CD4-positive, alpha-beta T cell (primary cell): ENCODE measurements around the gene CLCN1. TPM values are rescaled to one million over a fixed set of nuclear protein-coding genes. Genes with fewer than 3 reads are reported as not detected.

Experiments used
- ATAC-seq: fragments of 200-7000 bp; cut with Tn5 transposase; one replicate; pipeline ENCODE4 v1.10.0; 2022; ENCODE audit warnings: mild to moderate bottlenecking; ENCODE audit not compliant: poor library complexity
- CTCF ChIA-PET: fragments of 350-600 bp; sonication (Branson Sonifier 250); formaldehyde crosslinking; loops from one replicate; lab custom pipeline; 2021; ENCODE audit warnings: antibody characterized with exemption, inconsistent platforms; lab: Charles Lee
- POLR2A ChIA-PET: fragments of 350-600 bp; sonication (Branson Sonifier 250); formaldehyde crosslinking; loops from one replicate; lab custom pipeline; 2021; ENCODE audit warnings: antibody characterized with exemption, inconsistent platforms; lab: Charles Lee
- DNase-seq, 14 experiments: peaks; one replicate each; pipeline ENCODE4 v3.0.0-alpha.2; 2013 to 2020; ENCODE audit warnings: mixed read lengths in 2 of 14
- H3K27ac ChIP-seq, 2 donors: one replicate each; pipeline versions ENCODE4 v1.5.1 to v1.7.0; 2013; ENCODE audit warnings: low read length in 2 of 2, low read depth in 1 of 2, mild to moderate bottlenecking in 1 of 2
- H3K27me3 ChIP-seq, 2 experiments: 1 replicate in 1 of 2; 2 replicates in 1 of 2; pipeline versions ENCODE4 v1.6.1 to v1.7.0; 2013; ENCODE audit warnings: low read length in 2 of 2, control low read depth in 1 of 2, mild to moderate bottlenecking in 1 of 2, moderate library complexity in 1 of 2; ENCODE audit not compliant: insufficient read depth in 2 of 2, control insufficient read depth in 1 of 2
- H3K36me3 ChIP-seq: one replicate; pipeline ENCODE4 v1.6.1; 2013; ENCODE audit warnings: low read length, control low read depth; ENCODE audit not compliant: insufficient read depth
- H3K4me1 ChIP-seq: one replicate; pipeline ENCODE4 v1.6.1; 2013; ENCODE audit warnings: low read length, control low read depth; ENCODE audit not compliant: insufficient read depth
- H3K4me3 ChIP-seq: one replicate; pipeline ENCODE4 v1.5.1; 2013; ENCODE audit warnings: mild to moderate bottlenecking, low read length, moderate library complexity
- H3K9me3 ChIP-seq, 2 experiments: 1 replicate in 1 of 2; 2 replicates in 1 of 2; pipeline versions ENCODE4 v1.6.1 to v1.7.0; 2013; ENCODE audit warnings: low read length in 2 of 2, mild to moderate bottlenecking in 2 of 2, control low read depth in 1 of 2, moderate library complexity in 1 of 2; ENCODE audit not compliant: control insufficient read depth in 1 of 2, insufficient read depth in 1 of 2
- H3K27ac Mint-ChIP-seq: one replicate; pipeline ENCODE4 v1.8.0; 2020; ENCODE audit warnings: mixed read lengths
- H3K27me3 Mint-ChIP-seq: one replicate; pipeline ENCODE4 v1.8.0; 2021; ENCODE audit warnings: mixed read lengths
- H3K36me3 Mint-ChIP-seq: one replicate; pipeline ENCODE4 v1.8.0; 2021; ENCODE audit warnings: low read depth, mixed read lengths
- H3K4me1 Mint-ChIP-seq: one replicate; pipeline ENCODE4 v1.8.0; 2021; ENCODE audit warnings: low read depth, mixed read lengths
- H3K4me3 Mint-ChIP-seq: one replicate; pipeline ENCODE4 v1.8.0; 2020; ENCODE audit warnings: mild to moderate bottlenecking, mixed read lengths
- H3K9me3 Mint-ChIP-seq: one replicate; pipeline ENCODE4 v1.8.0; 2020; ENCODE audit warnings: mixed read lengths
- CTCF ChIP-seq: fragments of 200-600 bp; IDR thresholded peaks from one replicate; pipeline ENCODE4 v1.8.0; 2022; ENCODE audit warnings: antibody characterized with exemption, mild to moderate bottlenecking
- intact Hi-C, 2 experiments: fragments of 100-400 bp; cut with DNase I in 1 of 2; cut with micrococcal nuclease in 1 of 2; formaldehyde crosslinking; loops; one replicate each; pipeline versions ENCODE4 v1.15.1 to v1.9.0; 2023 to 2025; cut with DNase I, micrococcal nuclease
- total RNA-seq, 174 experiments: library from RNA in 2 of 174; stranded (reverse) in 2 of 174; gene quantifications; one replicate each; pipeline ENCODE4 v1.2.3 and lab custom pipeline; 2021 to 2026

CLCN1 gene
- total RNA-seq, 2 experiments from 2014 or later = not detected

- H3K4me1 Mint-ChIP-seq = peaks cover 7% of the 10 kb centered on the region
- Histone ChIP-seq H3K27me3 (no peaks in the 10 kb centered on the region), H3K9me3 (no peaks in the 10 kb centered on the region), H3K36me3 (no peaks in the 10 kb centered on the region), H3K27ac (no peak overlapping the region), H3K4me1 (peaks cover 3% of the 10 kb centered on the region), H3K4me3 (no peak overlapping the region)
- DNase-seq = no peak
- H3K27ac Mint-ChIP-seq = no peak overlapping the region
- intact Hi-C loops = no loop called here
- CTCF ChIA-PET = interaction anchor here (1.6 kb wide), 1 partner anchor 11 kb away, joined by 3 read pairs; no protein-coding TSS in a partner anchor
- H3K4me3 Mint-ChIP-seq = no peak overlapping the region
- no peak for ATAC-seq
- H3K27me3 Mint-ChIP-seq = no peaks in the 10 kb centered on the region
- POLR2A ChIA-PET = no interaction called here
- no peaks in the 10 kb centered on the region for H3K36me3 Mint-ChIP-seq
- no peak for TF ChIP-seq CTCF
- no peaks in the 10 kb centered on the region for H3K9me3 Mint-ChIP-seq
Measured at GRCh38 chr7:143316492-143316891, 581 bp downstream of the CLCN1 start.

GRCh38 chr7:143318661-143319060 lies 2.8 kb downstream of the CLCN1 start:
- DNase-seq (no peak), ATAC-seq (no peak)
- no peaks in the 10 kb centered on the region for H3K36me3 Mint-ChIP-seq
- Histone ChIP-seq H3K4me3 (no peak overlapping the region), H3K9me3 (no peaks in the 10 kb centered on the region), H3K36me3 (no peaks in the 10 kb centered on the region), H3K27me3 (no peaks in the 10 kb centered on the region), H3K4me1 (no peaks in the 10 kb centered on the region), H3K27ac (no peak overlapping the region)
- ChIA-PET POLR2A (no interaction called here), CTCF (no interaction called here)
- no peaks in the 10 kb centered on the region for H3K27me3 Mint-ChIP-seq
- TF ChIP-seq CTCF = no peak
- intact Hi-C loops = no loop called here
- H3K4me1 Mint-ChIP-seq = no peaks in the 10 kb centered on the region
- no peak overlapping the region for H3K27ac Mint-ChIP-seq
- no peak overlapping the region for H3K4me3 Mint-ChIP-seq
- no peaks in the 10 kb centered on the region for H3K9me3 Mint-ChIP-seq

GRCh38 chr7:143320620-143321019 lies 4.7 kb downstream of the CLCN1 start:
- H3K27me3 Mint-ChIP-seq = no peaks in the 10 kb centered on the region
- no peak for TF ChIP-seq CTCF
- Histone ChIP-seq H3K27ac (no peak overlapping the region), H3K9me3 (no peaks in the 10 kb centered on the region), H3K4me3 (no peak overlapping the region), H3K36me3 (no peaks in the 10 kb centered on the region), H3K4me1 (no peaks in the 10 kb centered on the region), H3K27me3 (no peaks in the 10 kb centered on the region)
- no peaks in the 10 kb centered on the region for H3K36me3 Mint-ChIP-seq
- ChIA-PET CTCF (no interaction called here), POLR2A (no interaction called here)
- intact Hi-C loops = no loop called here
- ATAC-seq = no peak
- peaks cover 7% of the 10 kb centered on the region for H3K4me1 Mint-ChIP-seq
- H3K4me3 Mint-ChIP-seq = no peak overlapping the region
- DNase-seq = no peak
- no peaks in the 10 kb centered on the region for H3K9me3 Mint-ChIP-seq
- H3K27ac Mint-ChIP-seq = no peak overlapping the region
